ENCODE data around the gene LMTK3.
"Not testable (repeated sequence)": the region's sequence is repeated elsewhere in the genome, so short reads cannot be mapped to it uniquely, and the experiment has no call there.

Gene LMTK3

DNA sequence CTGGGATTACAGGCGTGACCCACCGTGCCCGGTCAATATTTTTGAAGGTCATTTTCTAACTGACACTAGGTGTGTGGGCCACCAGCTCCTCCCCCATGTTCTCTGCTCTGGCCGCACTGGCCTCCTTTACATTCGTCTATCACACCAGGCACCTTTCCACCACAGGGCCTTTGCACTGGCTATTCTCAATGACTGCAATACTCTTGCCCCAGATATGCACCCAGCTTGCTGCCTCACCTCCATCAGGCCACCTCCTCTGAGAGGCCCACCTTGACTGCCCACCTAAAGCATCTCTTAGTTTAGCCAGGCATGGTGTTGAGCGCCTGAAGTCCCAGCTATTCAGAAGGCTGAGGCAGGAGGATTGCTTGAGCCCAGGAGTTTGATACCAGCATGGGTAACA, 30.2 kb upstream of the LMTK3 start:
- Histone ChIP-seq H3K36me3 (no peaks in the 10 kb centered on the region), H3K4me3 (ENCODE audit: low read depth, low read length) (no peak overlapping the region), H3K4me1 (peaks cover 4% of the 10 kb centered on the region), H3K27me3 (no peaks in the 10 kb centered on the region), H3K9me3 (no peaks in the 10 kb centered on the region)
- DNase-seq: no peak
- TF ChIP-seq, protein P1, sequence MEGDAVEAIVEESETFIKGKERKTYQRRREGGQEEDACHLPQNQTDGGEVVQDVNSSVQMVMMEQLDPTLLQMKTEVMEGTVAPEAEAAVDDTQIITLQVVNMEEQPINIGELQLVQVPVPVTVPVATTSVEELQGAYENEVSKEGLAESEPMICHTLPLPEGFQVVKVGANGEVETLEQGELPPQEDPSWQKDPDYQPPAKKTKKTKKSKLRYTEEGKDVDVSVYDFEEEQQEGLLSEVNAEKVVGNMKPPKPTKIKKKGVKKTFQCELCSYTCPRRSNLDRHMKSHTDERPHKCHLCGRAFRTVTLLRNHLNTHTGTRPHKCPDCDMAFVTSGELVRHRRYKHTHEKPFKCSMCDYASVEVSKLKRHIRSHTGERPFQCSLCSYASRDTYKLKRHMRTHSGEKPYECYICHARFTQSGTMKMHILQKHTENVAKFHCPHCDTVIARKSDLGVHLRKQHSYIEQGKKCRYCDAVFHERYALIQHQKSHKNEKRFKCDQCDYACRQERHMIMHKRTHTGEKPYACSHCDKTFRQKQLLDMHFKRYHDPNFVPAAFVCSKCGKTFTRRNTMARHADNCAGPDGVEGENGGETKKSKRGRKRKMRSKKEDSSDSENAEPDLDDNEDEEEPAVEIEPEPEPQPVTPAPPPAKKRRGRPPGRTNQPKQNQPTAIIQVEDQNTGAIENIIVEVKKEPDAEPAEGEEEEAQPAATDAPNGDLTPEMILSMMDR (IDR thresholded peaks at IDR 0.05; ENCODE audit: low read depth, low read length): no peak

DNA sequence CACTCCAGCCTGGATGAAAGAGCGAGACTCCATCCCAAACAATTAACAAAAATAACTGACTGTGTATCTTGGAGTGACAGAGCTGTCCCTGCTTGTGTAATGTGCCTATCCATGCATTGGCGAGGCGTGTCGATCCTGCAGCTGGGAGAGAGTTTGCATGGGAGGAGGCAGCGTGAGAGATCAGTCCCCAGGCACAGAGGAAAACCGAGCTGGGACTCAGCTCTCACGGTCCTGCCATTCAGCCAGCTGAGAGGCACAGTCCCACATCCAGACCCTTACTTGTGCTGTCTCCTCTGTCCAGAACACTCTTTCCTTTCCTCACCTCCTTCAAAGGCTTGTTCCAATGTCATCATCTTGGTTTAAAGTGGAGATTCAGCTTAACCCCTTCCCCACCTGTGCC, 28.5 kb upstream of the LMTK3 start:
- Histone ChIP-seq H3K36me3 (no peaks in the 10 kb centered on the region), H3K4me3 (ENCODE audit: low read depth, low read length) (no peak overlapping the region), H3K9me3 (no peaks in the 10 kb centered on the region), H3K27me3 (no peaks in the 10 kb centered on the region), H3K4me1 (peaks cover 4% of the 10 kb centered on the region)
- TF ChIP-seq, protein P1 (IDR thresholded peaks at IDR 0.05; ENCODE audit: low read depth, low read length): no peak
- no peak for DNase-seq

DNA sequence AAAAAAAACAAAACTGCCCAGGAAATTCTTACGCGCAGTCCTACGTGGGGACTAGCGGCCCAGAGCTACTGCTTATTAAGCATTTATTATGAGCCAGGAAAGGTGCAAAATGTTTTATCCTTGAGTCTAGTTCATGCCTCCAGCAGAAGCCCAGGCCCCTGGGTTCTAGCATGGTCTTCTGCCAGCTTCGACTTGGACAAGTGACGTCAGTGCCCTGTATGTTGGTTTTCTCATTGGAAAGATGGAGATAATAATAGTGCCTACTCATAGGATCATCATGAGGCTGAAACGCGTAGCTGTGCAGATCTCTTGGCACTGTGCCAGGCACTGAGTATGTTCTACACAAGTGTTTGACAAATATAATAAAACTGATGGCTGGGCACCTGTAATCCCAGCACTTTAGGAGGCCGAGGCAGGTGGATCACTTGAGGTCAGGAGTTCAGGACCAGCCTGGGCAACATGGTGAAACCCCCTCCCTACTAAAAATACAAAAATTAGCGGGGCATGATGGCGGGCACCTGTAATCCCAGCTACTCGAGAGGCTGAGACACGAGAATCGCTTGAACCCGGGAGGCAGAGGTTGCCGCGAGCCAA, 28.0 kb upstream of the LMTK3 start:
- Histone ChIP-seq H3K4me3 (ENCODE audit: low read depth, low read length) (no peak overlapping the region), H3K27me3 (no peaks in the 10 kb centered on the region), H3K4me1 (peaks cover 4% of the 10 kb centered on the region), H3K9me3 (no peaks in the 10 kb centered on the region), H3K36me3 (no peaks in the 10 kb centered on the region)
- peak; percentile 83 for DNase-seq
- TF ChIP-seq, protein P1 (IDR thresholded peaks at IDR 0.05; ENCODE audit: low read depth, low read length): no peak

DNA sequence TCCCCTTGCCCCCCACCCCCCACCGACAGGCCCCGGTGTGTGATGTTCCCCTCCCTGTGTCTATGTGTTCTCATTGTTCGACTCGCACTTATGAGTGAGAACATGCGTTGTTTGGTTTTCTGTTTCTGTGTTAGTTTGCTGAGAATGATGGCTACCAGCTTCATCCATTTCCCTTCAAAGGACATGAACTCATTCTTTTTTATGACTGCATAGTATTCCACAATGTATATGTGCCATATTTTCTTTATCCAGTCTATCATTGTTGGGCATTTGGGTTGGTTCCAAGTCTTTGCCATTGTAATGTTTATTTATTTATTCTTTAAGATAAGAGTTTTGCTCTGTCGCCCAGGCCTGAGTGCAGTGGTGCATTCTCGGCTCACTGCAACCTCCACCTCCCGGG, 26.4 kb upstream of the LMTK3 start:
- not testable (repeated sequence) for H3K36me3 ChIP-seq; H3K4me3 ChIP-seq (ENCODE audit: low read depth, low read length); H3K27me3 ChIP-seq; H3K9me3 ChIP-seq; DNase-seq; H3K4me1 ChIP-seq

DNA sequence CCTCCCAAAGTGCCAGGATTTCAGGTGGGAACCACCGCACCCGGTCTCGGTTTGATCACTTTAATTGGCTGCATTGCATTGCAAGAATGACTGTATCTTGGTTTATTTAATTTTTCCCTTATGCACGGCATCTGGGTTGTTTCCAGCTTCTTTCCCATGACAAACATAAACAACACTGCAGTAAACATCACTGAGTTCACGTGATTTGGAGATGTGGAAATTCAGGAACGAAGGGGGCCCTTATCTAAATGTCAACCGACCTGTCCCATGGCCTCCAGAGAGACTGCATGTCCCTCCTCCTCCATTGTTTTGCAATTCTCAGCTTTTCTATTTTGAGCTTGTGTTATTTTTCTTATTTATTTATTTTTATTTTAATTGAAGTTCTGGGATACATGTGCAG, 25.9 kb upstream of the LMTK3 start:
- Histone ChIP-seq H3K4me3 (ENCODE audit: low read depth, low read length) (no peak overlapping the region), H3K4me1 (peaks cover 4% of the 10 kb centered on the region), H3K36me3 (no peaks in the 10 kb centered on the region), H3K27me3 (no peaks in the 10 kb centered on the region), H3K9me3 (no peaks in the 10 kb centered on the region)
- TF ChIP-seq, protein P1 (IDR thresholded peaks at IDR 0.05; ENCODE audit: low read depth, low read length): no peak
- no peak for DNase-seq

DNA sequence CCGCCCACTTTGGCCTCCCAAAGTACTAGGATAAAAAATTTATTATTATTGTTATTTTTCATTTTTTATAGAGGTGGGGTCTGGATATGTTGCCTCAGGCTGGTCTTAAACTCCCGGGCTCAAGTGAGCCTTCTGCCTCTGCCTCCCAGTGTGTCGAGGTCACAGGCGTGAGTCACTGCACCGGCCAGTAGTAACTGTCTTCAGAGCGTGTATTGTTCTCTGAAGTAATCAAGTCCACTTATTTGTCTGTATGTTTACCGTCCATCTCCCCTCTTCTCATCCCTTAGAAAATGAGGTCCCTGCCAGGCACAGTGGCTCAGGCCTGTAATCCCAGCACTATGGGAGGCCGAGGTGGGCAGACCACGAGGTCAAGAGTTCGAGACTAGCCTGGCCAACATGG, 22.1 kb upstream of the LMTK3 start:
- H3K9me3 ChIP-seq: 0 out of 2 replicates have a peak, but pooled peaks cover 2% of the 10 kb centered on the region
- TF ChIP-seq, protein P1 (IDR thresholded peaks at IDR 0.05; ENCODE audit: low read depth, low read length): no peak
- no peaks in the 10 kb centered on the region for H3K36me3 ChIP-seq
- no peak overlapping the region for H3K4me3 ChIP-seq (ENCODE audit: low read depth, low read length)
- DNase-seq: no peak
- H3K27me3 ChIP-seq: no peaks in the 10 kb centered on the region
- no peaks in the 10 kb centered on the region for H3K4me1 ChIP-seq

DNA sequence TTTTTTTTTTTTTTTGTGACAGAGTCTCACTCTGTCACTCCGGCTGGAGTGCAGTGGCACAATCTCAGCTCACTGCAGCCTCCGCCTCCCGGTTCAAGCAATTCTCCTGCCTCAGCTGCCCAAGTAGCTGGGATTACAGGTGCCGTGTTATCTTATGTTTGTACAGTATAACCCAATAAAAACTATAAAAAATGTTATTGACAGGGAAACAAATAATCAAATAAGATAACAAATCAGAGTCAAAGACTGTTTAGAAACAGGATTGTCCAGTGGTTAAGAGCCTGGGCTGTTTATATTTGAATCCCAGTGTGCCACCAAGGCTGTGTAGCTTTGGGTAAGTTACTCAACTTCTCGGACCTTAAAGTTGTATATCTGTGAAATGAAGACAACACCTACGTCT, 19.1 kb upstream of the LMTK3 start:
- TF ChIP-seq, protein P1 (IDR thresholded peaks at IDR 0.05; ENCODE audit: low read depth, low read length): no peak
- Histone ChIP-seq H3K4me3 (ENCODE audit: low read depth, low read length) (no peak overlapping the region), H3K36me3 (no peaks in the 10 kb centered on the region), H3K9me3 (peaks cover 2% of the 10 kb centered on the region; the same call in 1 of the 2 replicates), H3K4me1 (no peaks in the 10 kb centered on the region), H3K27me3 (no peaks in the 10 kb centered on the region)
- no peak for DNase-seq

Measured in BE2C (cell line).